Mesendoderm (in vitro differentiated cells): ENCODE data around the gene ZMYND8.

Experiments
- DNase-seq: peaks from one replicate; pipeline ENCODE4 v3.0.0; 2013
- H2AK5ac ChIP-seq: 2 replicates; pipeline ENCODE4 v1.6.1; 2013; ENCODE audit warnings: low read length, inconsistent platforms
- H2BK120ac ChIP-seq: 2 replicates; pipeline ENCODE4 v1.6.1; 2013; ENCODE audit warnings: low read depth, mild to moderate bottlenecking, low read length, moderate library complexity, mixed read lengths
- H2BK15ac ChIP-seq: replicated peaks from 2 replicates; pipeline ENCODE4 v1.6.1; 2013; ENCODE audit warnings: low read depth, mild to moderate bottlenecking, moderate library complexity
- H2BK5ac ChIP-seq: 2 replicates; pipeline ENCODE4 v1.6.1; 2013; ENCODE audit warnings: low read length, inconsistent platforms
- H3K18ac ChIP-seq: 2 replicates; pipeline ENCODE4 v1.6.1; 2013; ENCODE audit warnings: mild to moderate bottlenecking, low read length, mixed read lengths
- H3K23ac ChIP-seq: one replicate; pipeline ENCODE4 v1.6.1; 2013; ENCODE audit warnings: low read length
- H3K27ac ChIP-seq: 2 replicates; pipeline ENCODE4 v1.5.1; 2013; ENCODE audit warnings: low read depth, mild to moderate bottlenecking, inconsistent platforms, low read length, moderate library complexity
- H3K27me3 ChIP-seq: 2 replicates; pipeline ENCODE4 v1.6.1; 2013; ENCODE audit warnings: low read length, control low read depth, mild to moderate bottlenecking, inconsistent platforms; ENCODE audit not compliant: insufficient read depth, poor library complexity
- H3K36me3 ChIP-seq: 2 replicates; pipeline ENCODE4 v1.6.1; 2013; ENCODE audit warnings: low read length, inconsistent platforms; ENCODE audit not compliant: control insufficient read depth, insufficient read depth
- H3K4ac ChIP-seq: one replicate; pipeline ENCODE4 v1.6.1; 2013; ENCODE audit warnings: low read depth, mild to moderate bottlenecking, low read length, moderate library complexity
- H3K4me1 ChIP-seq: 2 replicates; pipeline ENCODE4 v1.6.1; 2013; ENCODE audit warnings: low read depth, low read length, inconsistent platforms; ENCODE audit not compliant: control insufficient read depth
- H3K4me2 ChIP-seq: 2 replicates; pipeline ENCODE4 v1.6.1; 2013; ENCODE audit warnings: low read length
- H3K4me3 ChIP-seq: 2 replicates; pipeline ENCODE4 v1.5.1; 2013; ENCODE audit warnings: mild to moderate bottlenecking, low read length
- H3K56ac ChIP-seq: one replicate; pipeline ENCODE4 v1.6.1; 2013; ENCODE audit warnings: low read length
- H3K79me1 ChIP-seq: 2 replicates; pipeline ENCODE4 v1.6.1; 2013; ENCODE audit warnings: low read length, inconsistent platforms
- H3K79me2 ChIP-seq: 2 replicates; pipeline ENCODE4 v1.6.1; 2013; ENCODE audit warnings: mild to moderate bottlenecking, low read length; ENCODE audit not compliant: control insufficient read depth, insufficient read depth
- H3K9ac ChIP-seq: 2 replicates; pipeline ENCODE4 v1.6.1; 2013; ENCODE audit warnings: low read length, inconsistent platforms
- H4K5ac ChIP-seq: one replicate; pipeline ENCODE4 v1.6.1; 2013; ENCODE audit warnings: low read length
- H4K8ac ChIP-seq: one replicate; pipeline ENCODE4 v1.6.1; 2013; ENCODE audit warnings: low read depth, mild to moderate bottlenecking, control low read depth, low read length, moderate library complexity
- WGBS: extraction: QIAGEN DNeasy Blood & Tissue Kit; methylation state at CpG from one replicate; pipeline ENCODE4 v1.1.7; 2013; ENCODE audit warnings: low lambda C conversion rate, missing lambda C conversion rate; ENCODE audit not compliant: insufficient coverage; ENCODE audit errors: extremely low coverage; 5-methylcytosine and 5-hydroxymethylcytosine counted together

Gene ZMYND8

GRCh38 chr20:47353692-47354463 is 2.6 kb downstream of the ZMYND8 start:
- WGBS = no CpG with 5 or more reads among the region's 7 CpGs
- no peak for DNase-seq

GRCh38 chr20:47353239-47353691 is 3.2 kb downstream of the ZMYND8 start:
- H3K27ac ChIP-seq = peak overlapping the region; percentile 92
- H3K4me1 ChIP-seq = peaks cover 60% of the 10 kb centered on the region
- H2BK120ac ChIP-seq = peak overlapping the region; percentile 89
- H3K79me1 ChIP-seq = no peaks in the 10 kb centered on the region
- WGBS = no CpG with 5 or more reads among the region's 3 CpGs
- H3K27me3 ChIP-seq = no peaks in the 10 kb centered on the region
- DNase-seq = no peak
- peak overlapping the region; percentile 94 for H3K56ac ChIP-seq
- H2BK15ac ChIP-seq = no peak overlapping the region
- H3K4me3 ChIP-seq = no peak overlapping the region
- H2AK5ac ChIP-seq = no peak overlapping the region
- H3K36me3 ChIP-seq = no peaks in the 10 kb centered on the region
- peak overlapping the region; percentile 31 for H2BK5ac ChIP-seq
- H4K8ac ChIP-seq = no peak overlapping the region
- no peak overlapping the region for H4K5ac ChIP-seq
- H3K18ac ChIP-seq = peak overlapping the region; percentile 98
- no peak overlapping the region for H3K23ac ChIP-seq
- H3K4ac ChIP-seq = peak overlapping the region; percentile 92
- peaks cover 46% of the 10 kb centered on the region for H3K79me2 ChIP-seq
- peak overlapping the region; percentile 76 for H3K9ac ChIP-seq
- no peak overlapping the region for H3K4me2 ChIP-seq

More at GRCh38 chr20:47353692-47354463, 2.6 kb downstream of the ZMYND8 start:
- peak overlapping the region; percentile 75 for H2BK15ac ChIP-seq
- H3K79me1 ChIP-seq = no peaks in the 10 kb centered on the region
- peak overlapping the region; percentile 80 for H3K56ac ChIP-seq
- H3K9ac ChIP-seq = peak overlapping the region; percentile 76
- no peaks in the 10 kb centered on the region for H3K36me3 ChIP-seq
- peaks cover 60% of the 10 kb centered on the region for H3K4me1 ChIP-seq
- peak overlapping the region; percentile 54 for H3K27ac ChIP-seq
- no peak overlapping the region for H3K4me3 ChIP-seq
- H2BK5ac ChIP-seq = peak overlapping the region; percentile 31
- H4K8ac ChIP-seq = peak overlapping the region; percentile 77
- peak overlapping the region; percentile 89 for H2BK120ac ChIP-seq
- H3K79me2 ChIP-seq = peaks cover 46% of the 10 kb centered on the region
- no peak overlapping the region for H2AK5ac ChIP-seq
- H3K23ac ChIP-seq = no peak overlapping the region
- H3K4me2 ChIP-seq = peak overlapping the region; percentile 6
- peak overlapping the region; percentile 98 for H3K18ac ChIP-seq
- no peaks in the 10 kb centered on the region for H3K27me3 ChIP-seq
- H3K4ac ChIP-seq = peak overlapping the region; percentile 82
- peak overlapping the region; percentile 17 for H4K5ac ChIP-seq

- peak; percentile 89 for DNase-seq
- no peaks in the 10 kb centered on the region for H3K36me3 ChIP-seq
- peak overlapping the region; percentile 20 for H2BK15ac ChIP-seq
- H3K23ac ChIP-seq = peak overlapping the region; percentile 57
- H4K8ac ChIP-seq = no peak overlapping the region
- peak overlapping the region; percentile 76 for H3K9ac ChIP-seq
- peak overlapping the region; percentile 80 for H2BK120ac ChIP-seq
- H2BK5ac ChIP-seq = peak overlapping the region; percentile 95
- peak overlapping the region; percentile 88 for H3K18ac ChIP-seq
- H3K27ac ChIP-seq = peak overlapping the region; percentile 92
- no peaks in the 10 kb centered on the region for H3K27me3 ChIP-seq
- peaks cover 61% of the 10 kb centered on the region for H3K4me1 ChIP-seq
- H2AK5ac ChIP-seq = peak overlapping the region; percentile 60
- no peaks in the 10 kb centered on the region for H3K79me1 ChIP-seq
- peak overlapping the region; percentile 59 for H4K5ac ChIP-seq
- no peak overlapping the region for H3K4me3 ChIP-seq
- no CpG with 5 or more reads among the region's 13 CpGs for WGBS
- peak overlapping the region; percentile 94 for H3K56ac ChIP-seq
- H3K4ac ChIP-seq = peak overlapping the region; percentile 92
- H3K79me2 ChIP-seq = peaks cover 49% of the 10 kb centered on the region
- H3K4me2 ChIP-seq = peak overlapping the region; percentile 27
Measured at GRCh38 chr20:47352332-47353238, 3.9 kb downstream of the ZMYND8 start.

GRCh38 chr20:47351643-47352331 is 4.7 kb downstream of the ZMYND8 start:
- Histone ChIP-seq H3K4me3 (no peak overlapping the region), H4K8ac (no peak overlapping the region), H3K56ac (peak overlapping the region; percentile 94), H3K9ac (peak overlapping the region; percentile 76), H3K18ac (peak overlapping the region; percentile 88), H3K4ac (peak overlapping the region; percentile 76), H3K27me3 (no peaks in the 10 kb centered on the region), H3K36me3 (no peaks in the 10 kb centered on the region), H3K4me1 (peaks cover 62% of the 10 kb centered on the region), H3K23ac (no peak overlapping the region), H3K4me2 (peak overlapping the region; percentile 14), H2BK15ac (no peak overlapping the region), H3K79me2 (peaks cover 56% of the 10 kb centered on the region), H2BK120ac (peak overlapping the region; percentile 80), H3K79me1 (peaks cover 2% of the 10 kb centered on the region), H4K5ac (no peak overlapping the region), H2AK5ac (peak overlapping the region; percentile 56), H2BK5ac (peak overlapping the region; percentile 94), H3K27ac (peak overlapping the region; percentile 92)
- DNase-seq = peak; percentile 80
- no CpG with 5 or more reads among the region's 10 CpGs for WGBS

GRCh38 chr20:47350691-47351545 is 5.6 kb downstream of the ZMYND8 start:
- Histone ChIP-seq H2BK120ac (peak overlapping the region; percentile 80), H3K4me1 (peaks cover 59% of the 10 kb centered on the region), H3K79me1 (peaks cover 4% of the 10 kb centered on the region), H4K8ac (no peak overlapping the region), H3K23ac (no peak overlapping the region), H3K36me3 (no peaks in the 10 kb centered on the region), H3K27me3 (no peaks in the 10 kb centered on the region), H3K4me2 (no peak overlapping the region), H3K4me3 (no peak overlapping the region), H2BK5ac (no peak overlapping the region), H3K9ac (peak overlapping the region; percentile 35), H2AK5ac (no peak overlapping the region), H3K18ac (peak overlapping the region; percentile 54), H3K79me2 (peaks cover 60% of the 10 kb centered on the region), H3K56ac (peak overlapping the region; percentile 47), H3K4ac (no peak overlapping the region), H2BK15ac (peak overlapping the region; percentile 57), H3K27ac (peak overlapping the region; percentile 92), H4K5ac (no peak overlapping the region)
- no peak for DNase-seq
- WGBS = no CpG with 5 or more reads among the region's 4 CpGs
